Gastroesophageal sphincter (tissue), 3 donors: ENCODE measurements around the gene PCBD1.

ENCODE experiments used
- POLR2A ChIP-seq, 2 donors: fragments of 450-650 bp; IDR thresholded peaks; one replicate each; pipeline ENCODE4 v1.6.1; 2017; ENCODE audit warnings: antibody characterized with exemption in 2 of 2, mild to moderate bottlenecking in 2 of 2, moderate library complexity in 1 of 2
- POLR2AphosphoS5 ChIP-seq: sonication (generic); formaldehyde crosslinking; IDR thresholded peaks from one replicate; pipeline ENCODE4 v1.6.1; 2017; ENCODE audit warnings: antibody characterized with exemption
- TF ChIP-seq, protein P1 (sequence below), 4 experiments: fragments of 200-600 bp in 2 of 4; fragments of 450-650 bp in 2 of 4; sonication (generic) in 1 of 4; IDR thresholded peaks; one replicate each; pipeline ENCODE4 v1.5.1; 2017 to 2019; ENCODE audit warnings: antibody characterized with exemption in 4 of 4, mild to moderate bottlenecking in 2 of 4, moderate library complexity in 2 of 4

DNA sequence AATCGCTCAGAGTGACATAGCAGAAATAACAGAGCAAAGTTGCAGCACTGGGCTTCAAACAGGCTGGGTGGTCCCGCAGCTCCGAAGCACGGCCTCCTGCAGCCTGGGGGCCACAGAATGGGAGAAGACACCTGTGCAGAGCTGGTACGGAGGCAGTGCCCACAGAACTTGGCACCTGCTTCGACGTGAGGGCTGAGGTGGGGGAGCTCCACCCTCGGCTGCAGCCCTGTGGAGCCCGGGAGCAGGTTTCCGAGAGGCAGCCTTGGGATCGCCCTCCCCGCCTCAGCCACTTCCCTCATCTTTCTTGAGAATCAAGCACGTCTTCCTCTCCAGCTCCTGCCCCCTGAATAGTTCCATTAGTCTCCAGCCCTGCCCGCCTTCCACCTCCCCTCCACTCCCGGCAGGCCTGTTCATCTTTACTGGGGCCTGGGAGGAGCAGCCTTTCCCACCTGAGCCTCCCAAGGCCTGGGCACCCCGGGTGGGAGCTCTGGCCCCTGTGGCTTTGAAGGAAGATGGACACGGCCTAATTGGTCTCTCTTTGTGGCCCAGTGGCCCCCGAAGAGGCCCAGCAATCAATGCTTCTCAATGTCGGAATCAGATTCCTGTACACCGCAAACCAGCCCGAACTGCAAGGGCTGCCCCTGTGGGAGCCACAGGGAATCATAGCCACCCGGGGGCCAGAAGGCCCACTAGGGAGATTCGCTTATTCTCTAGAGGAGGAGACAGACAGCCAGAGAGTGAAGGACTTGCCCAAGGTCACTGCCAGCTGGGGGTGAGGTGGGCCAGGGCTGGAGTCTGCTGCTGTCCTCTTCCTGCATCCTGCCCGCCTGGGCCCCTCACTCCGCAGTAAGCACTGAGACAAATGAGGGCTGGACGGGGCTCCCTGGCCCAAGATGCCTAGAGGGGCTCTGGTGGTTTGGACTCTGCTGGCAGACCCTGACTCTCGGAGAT lies 17.0 kb upstream of the PCBD1 start:
- TF ChIP-seq, protein P1, sequence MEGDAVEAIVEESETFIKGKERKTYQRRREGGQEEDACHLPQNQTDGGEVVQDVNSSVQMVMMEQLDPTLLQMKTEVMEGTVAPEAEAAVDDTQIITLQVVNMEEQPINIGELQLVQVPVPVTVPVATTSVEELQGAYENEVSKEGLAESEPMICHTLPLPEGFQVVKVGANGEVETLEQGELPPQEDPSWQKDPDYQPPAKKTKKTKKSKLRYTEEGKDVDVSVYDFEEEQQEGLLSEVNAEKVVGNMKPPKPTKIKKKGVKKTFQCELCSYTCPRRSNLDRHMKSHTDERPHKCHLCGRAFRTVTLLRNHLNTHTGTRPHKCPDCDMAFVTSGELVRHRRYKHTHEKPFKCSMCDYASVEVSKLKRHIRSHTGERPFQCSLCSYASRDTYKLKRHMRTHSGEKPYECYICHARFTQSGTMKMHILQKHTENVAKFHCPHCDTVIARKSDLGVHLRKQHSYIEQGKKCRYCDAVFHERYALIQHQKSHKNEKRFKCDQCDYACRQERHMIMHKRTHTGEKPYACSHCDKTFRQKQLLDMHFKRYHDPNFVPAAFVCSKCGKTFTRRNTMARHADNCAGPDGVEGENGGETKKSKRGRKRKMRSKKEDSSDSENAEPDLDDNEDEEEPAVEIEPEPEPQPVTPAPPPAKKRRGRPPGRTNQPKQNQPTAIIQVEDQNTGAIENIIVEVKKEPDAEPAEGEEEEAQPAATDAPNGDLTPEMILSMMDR (IDR thresholded peaks at IDR 0.05) = no peak
- TF ChIP-seq POLR2AphosphoS5 (no peak), POLR2A (IDR thresholded peaks at IDR 0.05) (no peak)
